K562 (cell line): ENCODE measurements around the gene GABARAP. TPM values are rescaled to one million over a fixed set of nuclear protein-coding genes. Genes with fewer than 3 reads are reported as not detected.

ENCODE experiments used
- CTBP1 ChIP-seq: fragments of 450-650 bp; IDR thresholded peaks from 2 replicates; pipeline ENCODE4 v1.6.1; 2016; ENCODE audit warnings: borderline replicate concordance
- FOSL1 ChIP-seq: fragments of 200-800 bp; sonication (Bioruptor generic); conservative IDR thresholded peaks from 2 replicates; pipeline ENCODE4 v1.6.1; 2016; ENCODE audit warnings: missing genetic modification characterization, missing compliant biosample characterization
- HDAC2 ChIP-seq: fragments of 450-650 bp; IDR thresholded peaks from 2 replicates; pipeline ENCODE4 v1.6.1; 2016; ENCODE audit warnings: mild to moderate bottlenecking
- KLF16 ChIP-seq: IDR thresholded peaks from 2 replicates; pipeline ENCODE4 v1.6.1; 2016; ENCODE audit warnings: antibody characterized with exemption
- MEF2D ChIP-seq: conservative IDR thresholded peaks from 2 replicates; pipeline ENCODE4 v1.6.1; 2016; ENCODE audit warnings: low read depth, missing genetic modification characterization, missing compliant biosample characterization
- MYBL2 ChIP-seq, 2 experiments: fragments of 450-650 bp in 1 of 2; sonication (generic) in 1 of 2; formaldehyde crosslinking in 1 of 2; IDR thresholded peaks; 2 replicates each; pipeline versions ENCODE4 v1.6.1 to v1.8.1; 2017 to 2022; ENCODE audit warnings: borderline replicate concordance in 1 of 2, inconsistent platforms in 1 of 2, low read depth in 1 of 2, mild to moderate bottlenecking in 1 of 2, missing genetic modification reagents in 1 of 2, moderate library complexity in 1 of 2
- NBN ChIP-seq: fragments of 450-650 bp; IDR thresholded peaks from 2 replicates; pipeline ENCODE4 v1.6.1; 2016; ENCODE audit warnings: low read depth, mild to moderate bottlenecking
- NFIC ChIP-seq: fragments of 450-650 bp; IDR thresholded peaks from 2 replicates; pipeline ENCODE4 v1.6.1; 2017; ENCODE audit warnings: mild to moderate bottlenecking, inconsistent platforms
- NONO ChIP-seq, 2 experiments: fragments of 200-400 bp in 1 of 2; fragments of 450-650 bp in 1 of 2; formaldehyde crosslinking in 1 of 2; IDR thresholded peaks; 2 replicates each; pipeline ENCODE4 v1.6.1; 2017; ENCODE audit warnings: low read depth in 2 of 2, mild to moderate bottlenecking in 2 of 2, moderate library complexity in 2 of 2, low read length in 1 of 2
- NR2C1 ChIP-seq, 2 experiments: fragments of 450-650 bp; IDR thresholded peaks; 2 replicates each; pipeline ENCODE4 v1.6.1; 2017; ENCODE audit warnings: mild to moderate bottlenecking in 2 of 2, antibody characterized with exemption in 1 of 2, inconsistent platforms in 1 of 2, missing compliant biosample characterization in 1 of 2, missing genetic modification characterization in 1 of 2
- STAT5A ChIP-seq: IDR thresholded peaks from 2 replicates; pipeline ENCODE4 v1.6.1; 2012; ENCODE audit warnings: low read length, inconsistent platforms, borderline replicate concordance
- TAF1 ChIP-seq: IDR thresholded peaks from 2 replicates; pipeline ENCODE4 v1.6.1; 2011; ENCODE audit warnings: mild to moderate bottlenecking, low read length, moderate library complexity; ENCODE audit not compliant: insufficient read depth, control insufficient read depth, severe bottlenecking; ENCODE audit errors: extremely low read depth
- TAF9B ChIP-seq: fragments of 450-650 bp; IDR thresholded peaks from 2 replicates; pipeline ENCODE4 v1.6.1; 2018; ENCODE audit warnings: mild to moderate bottlenecking; ENCODE audit not compliant: partially characterized antibody
- ZNF133 ChIP-seq: fragments of 250-450 bp; sonication (Bioruptor Pico); IDR thresholded peaks from 2 replicates; pipeline ENCODE4 v1.4.0; 2020; ENCODE audit warnings: mild to moderate bottlenecking
- ZNF175 ChIP-seq: fragments of 200-800 bp; sonication (Bioruptor generic); IDR thresholded peaks from 2 replicates; pipeline ENCODE4 v1.6.1; 2016; ENCODE audit warnings: low read depth, mild to moderate bottlenecking, missing genetic modification characterization, missing compliant biosample characterization
- polyA plus RNA-seq, 8 experiments: library from polyadenylated mRNA; depleted of rRNA in 4 of 8; stranded (reverse) in 5 of 8; unstranded in 3 of 8; fragments of >200 nt; fragmentation: Nextera tagmentation in 2 of 8; fragmentation: Illumina TruSeq in 1 of 8; extraction: Ambion mirVana in 2 of 8; extraction: Trizol in 1 of 8; gene quantifications; 2 replicates each; pipeline versions ENCODE4 v1.2.1 to v1.2.3, GENCODE V29; 2011 to 2014; ENCODE audit warnings: inconsistent platforms in 1 of 8, missing spikeins in 1 of 8
- total RNA-seq, 7 experiments: library from RNA; depleted of rRNA in 6 of 7; stranded (reverse); fragments of >200 nt in 6 of 7; fragmentation: Illumina TruSeq in 2 of 7; extraction: Trizol in 2 of 7; gene quantifications; 2 replicates each; pipeline versions ENCODE4 v1.2.1 to v1.2.3, GENCODE V29; 2011 to 2021; ENCODE audit warnings: low replicate concordance in 1 of 7
- TF ChIP-seq, protein P1 (sequence below): fragments of 250-450 bp; sonication (Bioruptor Pico); IDR thresholded peaks from 2 replicates; pipeline ENCODE4 v1.5.0; 2020; ENCODE audit warnings: mild to moderate bottlenecking, borderline replicate concordance
- TF ChIP-seq, protein P2 (sequence below): fragments of 250-450 bp; sonication (Bioruptor Pico); IDR thresholded peaks from 2 replicates; pipeline ENCODE4 v1.5.0; 2020; ENCODE audit warnings: mild to moderate bottlenecking
- TF ChIP-seq, protein P3 (sequence below): fragments of 250-450 bp; sonication (Bioruptor Pico); IDR thresholded peaks from 2 replicates; pipeline ENCODE4 v1.5.1; 2021; ENCODE audit warnings: mild to moderate bottlenecking
- TF ChIP-seq, protein P4 (sequence below): fragments of 150-350 bp; conservative IDR thresholded peaks from 2 replicates; pipeline ENCODE4 v1.6.1; 2014; ENCODE audit warnings: low read length

The GABARAP gene
- total and polyA plus RNA-seq, 9 of the 15 experiments (the other 6 are each of a cell fraction or from before 2014, with no cell fraction given), result 47.5 to 373 (median 152) TPM

DNA sequence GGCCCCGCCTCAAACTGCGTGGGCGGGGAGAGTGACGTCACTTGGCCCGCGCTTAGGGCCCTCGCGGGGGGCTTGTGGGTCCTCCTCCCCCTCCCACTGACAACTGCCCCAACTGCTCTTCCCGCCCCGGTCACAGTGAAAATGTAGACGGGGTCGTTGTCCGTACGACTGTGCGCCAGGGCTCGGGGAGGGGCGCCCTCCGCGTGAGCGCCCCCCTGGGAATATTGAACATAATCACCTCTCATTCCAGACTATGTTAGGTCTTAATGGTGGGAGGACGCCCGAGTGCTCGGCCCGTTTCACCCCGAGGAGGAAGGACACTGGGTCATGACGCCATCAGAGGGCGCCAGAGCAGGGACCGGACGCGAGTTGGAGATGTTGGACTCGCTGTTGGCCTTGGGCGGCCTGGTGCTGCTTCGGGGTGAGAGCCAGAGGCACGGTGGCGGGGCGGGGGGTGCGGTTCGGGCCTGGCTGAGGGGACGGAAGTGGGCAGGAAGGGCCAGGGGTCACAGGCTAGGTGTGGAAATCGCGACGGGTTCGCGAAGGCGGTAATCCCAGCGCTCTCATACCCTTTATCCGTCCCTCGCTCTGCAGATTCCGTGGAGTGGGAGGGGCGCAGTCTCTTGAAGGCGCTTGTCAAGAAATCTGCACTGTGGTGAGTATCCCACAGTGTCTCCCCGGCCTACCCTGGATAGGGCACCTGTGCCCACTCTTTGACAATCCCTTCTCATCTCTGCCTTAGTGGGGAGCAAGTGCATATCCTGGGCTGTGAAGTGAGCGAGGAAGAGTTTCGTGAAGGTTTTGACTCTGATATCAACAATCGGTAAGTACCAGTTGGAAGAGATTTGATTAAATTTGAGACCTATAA lies 10.2 kb upstream of the GABARAP start, which contains the start of gene ELP5 (continued):
- TF ChIP-seq HDAC2 (peak; percentile 56), TAF9B (peak; percentile 52), ZNF133 (no peak), MYBL2 (IDR thresholded peaks at IDR 0.05; ENCODE audit: low read depth) (peak; percentile 37; the same call in 1 of the 2 replicates), MYBL2 (CRISPR knock-in tag; IDR thresholded peaks at IDR 0.05; ENCODE audit: borderline replicate concordance) (no peak), STAT5A (no peak), KLF16 (no peak), CTBP1 (peak; percentile 58), NONO (IDR thresholded peaks at IDR 0.05; ENCODE audit: low read depth in 2 of 2, low read length in 1 of 2) (0 out of 4 replicates have a peak, but pooled peaks of 1 of the 2 experiments have one; percentile 23), TAF1 (peak; percentile 86), ZNF175 (CRISPR knock-in tag) (no peak), FOSL1 (tag) (0 out of 2 replicates have a peak, but pooled peaks have one; percentile 10), NBN (peak; percentile 81; the same call in 1 of the 2 replicates), NFIC (peak; percentile 51), MEF2D (no peak), NR2C1 (IDR thresholded peaks at IDR 0.05) (no peak), NR2C1 (tag; IDR thresholded peaks at IDR 0.05) (peak; percentile 52)
- TF ChIP-seq, protein P1, sequence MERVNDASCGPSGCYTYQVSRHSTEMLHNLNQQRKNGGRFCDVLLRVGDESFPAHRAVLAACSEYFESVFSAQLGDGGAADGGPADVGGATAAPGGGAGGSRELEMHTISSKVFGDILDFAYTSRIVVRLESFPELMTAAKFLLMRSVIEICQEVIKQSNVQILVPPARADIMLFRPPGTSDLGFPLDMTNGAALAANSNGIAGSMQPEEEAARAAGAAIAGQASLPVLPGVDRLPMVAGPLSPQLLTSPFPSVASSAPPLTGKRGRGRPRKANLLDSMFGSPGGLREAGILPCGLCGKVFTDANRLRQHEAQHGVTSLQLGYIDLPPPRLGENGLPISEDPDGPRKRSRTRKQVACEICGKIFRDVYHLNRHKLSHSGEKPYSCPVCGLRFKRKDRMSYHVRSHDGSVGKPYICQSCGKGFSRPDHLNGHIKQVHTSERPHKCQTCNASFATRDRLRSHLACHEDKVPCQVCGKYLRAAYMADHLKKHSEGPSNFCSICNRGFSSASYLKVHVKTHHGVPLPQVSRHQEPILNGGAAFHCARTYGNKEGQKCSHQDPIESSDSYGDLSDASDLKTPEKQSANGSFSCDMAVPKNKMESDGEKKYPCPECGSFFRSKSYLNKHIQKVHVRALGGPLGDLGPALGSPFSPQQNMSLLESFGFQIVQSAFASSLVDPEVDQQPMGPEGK (CRISPR knock-in tag), result no peak
- TF ChIP-seq, protein P2, sequence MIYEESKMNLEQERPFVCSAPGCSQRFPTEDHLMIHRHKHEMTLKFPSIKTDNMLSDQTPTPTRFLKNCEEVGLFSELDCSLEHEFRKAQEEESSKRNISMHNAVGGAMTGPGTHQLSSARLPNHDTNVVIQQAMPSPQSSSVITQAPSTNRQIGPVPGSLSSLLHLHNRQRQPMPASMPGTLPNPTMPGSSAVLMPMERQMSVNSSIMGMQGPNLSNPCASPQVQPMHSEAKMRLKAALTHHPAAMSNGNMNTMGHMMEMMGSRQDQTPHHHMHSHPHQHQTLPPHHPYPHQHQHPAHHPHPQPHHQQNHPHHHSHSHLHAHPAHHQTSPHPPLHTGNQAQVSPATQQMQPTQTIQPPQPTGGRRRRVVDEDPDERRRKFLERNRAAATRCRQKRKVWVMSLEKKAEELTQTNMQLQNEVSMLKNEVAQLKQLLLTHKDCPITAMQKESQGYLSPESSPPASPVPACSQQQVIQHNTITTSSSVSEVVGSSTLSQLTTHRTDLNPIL (CRISPR knock-in tag), result no peak
- TF ChIP-seq, protein P3, sequence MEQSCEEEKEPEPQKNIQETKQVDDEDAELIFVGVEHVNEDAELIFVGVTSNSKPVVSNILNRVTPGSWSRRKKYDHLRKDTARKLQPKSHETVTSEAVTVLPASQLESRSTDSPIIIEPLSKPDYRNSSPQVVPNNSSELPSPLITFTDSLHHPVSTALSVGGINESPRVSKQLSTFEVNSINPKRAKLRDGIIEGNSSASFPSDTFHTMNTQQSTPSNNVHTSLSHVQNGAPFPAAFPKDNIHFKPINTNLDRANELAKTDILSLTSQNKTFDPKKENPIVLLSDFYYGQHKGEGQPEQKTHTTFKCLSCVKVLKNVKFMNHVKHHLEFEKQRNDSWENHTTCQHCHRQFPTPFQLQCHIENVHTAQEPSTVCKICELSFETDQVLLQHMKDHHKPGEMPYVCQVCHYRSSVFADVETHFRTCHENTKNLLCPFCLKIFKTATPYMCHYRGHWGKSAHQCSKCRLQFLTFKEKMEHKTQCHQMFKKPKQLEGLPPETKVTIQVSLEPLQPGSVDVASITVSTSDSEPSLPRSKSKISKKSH (CRISPR knock-in tag), result no peak
- TF ChIP-seq, protein P4, sequence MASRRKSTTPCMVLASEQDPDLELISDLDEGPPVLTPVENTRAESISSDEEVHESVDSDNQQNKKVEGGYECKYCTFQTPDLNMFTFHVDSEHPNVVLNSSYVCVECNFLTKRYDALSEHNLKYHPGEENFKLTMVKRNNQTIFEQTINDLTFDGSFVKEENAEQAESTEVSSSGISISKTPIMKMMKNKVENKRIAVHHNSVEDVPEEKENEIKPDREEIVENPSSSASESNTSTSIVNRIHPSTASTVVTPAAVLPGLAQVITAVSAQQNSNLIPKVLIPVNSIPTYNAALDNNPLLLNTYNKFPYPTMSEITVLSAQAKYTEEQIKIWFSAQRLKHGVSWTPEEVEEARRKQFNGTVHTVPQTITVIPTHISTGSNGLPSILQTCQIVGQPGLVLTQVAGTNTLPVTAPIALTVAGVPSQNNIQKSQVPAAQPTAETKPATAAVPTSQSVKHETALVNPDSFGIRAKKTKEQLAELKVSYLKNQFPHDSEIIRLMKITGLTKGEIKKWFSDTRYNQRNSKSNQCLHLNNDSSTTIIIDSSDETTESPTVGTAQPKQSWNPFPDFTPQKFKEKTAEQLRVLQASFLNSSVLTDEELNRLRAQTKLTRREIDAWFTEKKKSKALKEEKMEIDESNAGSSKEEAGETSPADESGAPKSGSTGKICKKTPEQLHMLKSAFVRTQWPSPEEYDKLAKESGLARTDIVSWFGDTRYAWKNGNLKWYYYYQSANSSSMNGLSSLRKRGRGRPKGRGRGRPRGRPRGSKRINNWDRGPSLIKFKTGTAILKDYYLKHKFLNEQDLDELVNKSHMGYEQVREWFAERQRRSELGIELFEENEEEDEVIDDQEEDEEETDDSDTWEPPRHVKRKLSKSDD, result no peak
